KMS-11 (cell line): ENCODE results near the gene BCAM.

Source experiments
- H2AFZ ChIP-seq: fragments of 200-600 bp; sonication (generic); 2 replicates; pipeline ENCODE4 v1.6.1; 2016; ENCODE audit warnings: antibody characterized with exemption, mixed run types, low read depth
- H3K27ac ChIP-seq: fragments of 200-600 bp; sonication (generic); 2 replicates; pipeline ENCODE4 v1.6.1; 2016; ENCODE audit warnings: mild to moderate bottlenecking, mixed run types
- H3K27me3 ChIP-seq: fragments of 200-600 bp; sonication (generic); 2 replicates; pipeline ENCODE4 v1.6.1; 2017; ENCODE audit warnings: mild to moderate bottlenecking, low read depth, mixed run types, moderate library complexity; ENCODE audit not compliant: insufficient read depth
- H3K36me3 ChIP-seq: fragments of 200-600 bp; sonication (generic); 2 replicates; pipeline ENCODE4 v1.6.1; 2017; ENCODE audit warnings: mild to moderate bottlenecking, mixed run types; ENCODE audit not compliant: insufficient read depth
- H3K4me1 ChIP-seq: fragments of 200-600 bp; sonication (generic); 2 replicates; pipeline ENCODE4 v1.6.1; 2016; ENCODE audit warnings: mild to moderate bottlenecking, low read depth, mixed run types; ENCODE audit not compliant: poor library complexity, severe bottlenecking
- H3K4me2 ChIP-seq: fragments of 200-600 bp; sonication (generic); 2 replicates; pipeline ENCODE4 v1.7.0; 2016; ENCODE audit warnings: mild to moderate bottlenecking, mixed run types
- H3K4me3 ChIP-seq: fragments of 200-600 bp; sonication (generic); IDR thresholded peaks from 2 replicates; pipeline ENCODE4 v1.6.1; 2017; ENCODE audit warnings: low read depth, low read length, mixed read lengths; ENCODE audit not compliant: insufficient read depth
- H3K79me2 ChIP-seq: fragments of 200-600 bp; sonication (generic); 2 replicates; pipeline ENCODE4 v1.6.1; 2016; ENCODE audit warnings: low read depth, mixed run types; ENCODE audit not compliant: insufficient read depth
- H3K9ac ChIP-seq: fragments of 200-600 bp; sonication (generic); 2 replicates; pipeline ENCODE4 v1.6.1; 2016; ENCODE audit warnings: mild to moderate bottlenecking, mixed run types
- H4K20me1 ChIP-seq: fragments of 200-600 bp; sonication (generic); 2 replicates; pipeline ENCODE4 v1.6.1; 2016; ENCODE audit warnings: mild to moderate bottlenecking, mixed run types; ENCODE audit not compliant: insufficient read depth
- TF ChIP-seq, protein P1 (sequence below): fragments of 200-600 bp; sonication (generic); conservative IDR thresholded peaks from 2 replicates; pipeline ENCODE4 v1.6.1; 2017; ENCODE audit warnings: low read depth, mild to moderate bottlenecking, antibody characterized with exemption, low read length, moderate library complexity, mixed read lengths

Gene BCAM

DNA sequence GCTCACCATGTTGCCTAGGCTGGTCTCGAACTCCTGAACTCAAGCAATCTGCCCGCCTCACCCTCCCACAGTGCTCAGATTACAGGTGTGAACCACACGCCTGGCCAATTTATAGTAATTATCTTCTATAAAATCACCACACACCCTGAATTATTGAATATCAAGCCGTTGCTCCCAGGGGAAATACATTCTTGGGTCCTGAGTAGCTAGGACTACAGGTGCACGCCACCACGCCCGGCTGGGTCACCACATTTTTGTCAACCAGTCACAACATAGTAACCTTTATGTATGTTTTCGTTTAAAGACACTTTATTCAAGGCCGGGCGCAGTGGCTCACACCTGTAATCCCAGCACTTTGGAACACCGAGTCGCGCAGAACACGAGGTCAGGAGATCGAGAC is 22.9 kb upstream of the BCAM start:
- H4K20me1 ChIP-seq = no peaks in the 10 kb centered on the region
- no peak overlapping the region for H3K9ac ChIP-seq
- TF ChIP-seq, protein P1, sequence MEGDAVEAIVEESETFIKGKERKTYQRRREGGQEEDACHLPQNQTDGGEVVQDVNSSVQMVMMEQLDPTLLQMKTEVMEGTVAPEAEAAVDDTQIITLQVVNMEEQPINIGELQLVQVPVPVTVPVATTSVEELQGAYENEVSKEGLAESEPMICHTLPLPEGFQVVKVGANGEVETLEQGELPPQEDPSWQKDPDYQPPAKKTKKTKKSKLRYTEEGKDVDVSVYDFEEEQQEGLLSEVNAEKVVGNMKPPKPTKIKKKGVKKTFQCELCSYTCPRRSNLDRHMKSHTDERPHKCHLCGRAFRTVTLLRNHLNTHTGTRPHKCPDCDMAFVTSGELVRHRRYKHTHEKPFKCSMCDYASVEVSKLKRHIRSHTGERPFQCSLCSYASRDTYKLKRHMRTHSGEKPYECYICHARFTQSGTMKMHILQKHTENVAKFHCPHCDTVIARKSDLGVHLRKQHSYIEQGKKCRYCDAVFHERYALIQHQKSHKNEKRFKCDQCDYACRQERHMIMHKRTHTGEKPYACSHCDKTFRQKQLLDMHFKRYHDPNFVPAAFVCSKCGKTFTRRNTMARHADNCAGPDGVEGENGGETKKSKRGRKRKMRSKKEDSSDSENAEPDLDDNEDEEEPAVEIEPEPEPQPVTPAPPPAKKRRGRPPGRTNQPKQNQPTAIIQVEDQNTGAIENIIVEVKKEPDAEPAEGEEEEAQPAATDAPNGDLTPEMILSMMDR = no peak
- no peak overlapping the region for H3K4me3 ChIP-seq
- no peaks in the 10 kb centered on the region for H3K79me2 ChIP-seq
- no peak overlapping the region for H2AFZ ChIP-seq
- peaks cover 3% of the 10 kb centered on the region for H3K4me1 ChIP-seq
- H3K27ac ChIP-seq = no peak overlapping the region
- no peak overlapping the region for H3K4me2 ChIP-seq
- no peaks in the 10 kb centered on the region for H3K36me3 ChIP-seq
- no peaks in the 10 kb centered on the region for H3K27me3 ChIP-seq

DNA sequence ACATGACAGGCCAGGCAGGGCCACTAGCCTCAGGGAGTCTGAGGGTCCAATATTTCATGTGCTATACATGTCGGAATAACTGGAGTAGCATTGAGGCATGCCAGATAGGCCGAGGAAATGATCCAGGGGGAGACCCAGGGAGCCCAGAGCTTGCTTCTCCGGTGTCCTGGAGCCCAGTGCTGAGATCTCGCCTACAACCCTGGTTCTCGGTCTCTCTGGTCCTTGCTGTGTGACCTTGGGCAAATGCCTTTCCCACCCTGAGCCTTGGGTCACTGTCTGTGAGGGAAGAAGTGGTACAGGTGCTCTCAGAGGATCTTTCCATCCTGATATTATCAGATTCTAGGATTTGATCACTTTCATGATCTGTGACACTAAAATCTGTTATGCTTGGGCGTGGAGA is 19.9 kb upstream of the BCAM start:
- H3K4me3 ChIP-seq = no peak overlapping the region
- H3K27ac ChIP-seq = no peak overlapping the region
- no peaks in the 10 kb centered on the region for H4K20me1 ChIP-seq
- no peaks in the 10 kb centered on the region for H3K36me3 ChIP-seq
- H3K79me2 ChIP-seq = no peaks in the 10 kb centered on the region
- no peak overlapping the region for H3K4me2 ChIP-seq
- H3K4me1 ChIP-seq = peaks cover 3% of the 10 kb centered on the region
- TF ChIP-seq, protein P1 = no peak
- no peaks in the 10 kb centered on the region for H3K27me3 ChIP-seq
- H2AFZ ChIP-seq = no peak overlapping the region
- no peak overlapping the region for H3K9ac ChIP-seq

DNA sequence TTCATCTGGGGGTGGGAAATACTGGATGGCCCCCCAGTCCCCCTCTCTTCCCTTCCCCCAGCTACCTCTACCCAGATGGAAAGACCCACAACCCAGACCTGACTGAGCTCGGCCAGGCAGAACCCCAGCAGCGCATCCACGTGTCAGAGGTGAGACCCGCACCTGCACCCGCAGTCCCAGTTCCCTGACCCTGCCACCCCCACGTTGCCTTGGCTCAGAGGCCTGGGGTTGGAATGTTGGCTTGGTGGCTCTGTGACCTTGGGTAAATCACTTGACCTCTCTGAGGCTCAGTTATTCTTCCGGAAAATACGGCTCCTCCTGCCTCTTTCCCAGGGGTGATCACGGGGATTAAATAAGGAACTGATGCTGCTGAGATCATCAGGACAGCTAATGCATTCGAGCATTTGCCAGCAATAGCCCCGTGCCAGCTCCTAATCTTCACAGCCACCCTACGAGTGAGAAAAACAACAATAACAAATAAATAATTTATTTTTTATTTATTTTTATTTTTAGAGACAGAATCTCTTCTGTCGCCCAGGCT is 18.9 kb upstream of the BCAM start:
- Histone ChIP-seq H2AFZ (no peak overlapping the region), H3K27ac (no peak overlapping the region), H3K4me2 (no peak overlapping the region), H3K36me3 (no peaks in the 10 kb centered on the region), H3K27me3 (no peaks in the 10 kb centered on the region), H3K79me2 (no peaks in the 10 kb centered on the region), H4K20me1 (no peaks in the 10 kb centered on the region), H3K4me3 (no peak overlapping the region), H3K9ac (no peak overlapping the region), H3K4me1 (no peaks in the 10 kb centered on the region)
- TF ChIP-seq, protein P1 = no peak

DNA sequence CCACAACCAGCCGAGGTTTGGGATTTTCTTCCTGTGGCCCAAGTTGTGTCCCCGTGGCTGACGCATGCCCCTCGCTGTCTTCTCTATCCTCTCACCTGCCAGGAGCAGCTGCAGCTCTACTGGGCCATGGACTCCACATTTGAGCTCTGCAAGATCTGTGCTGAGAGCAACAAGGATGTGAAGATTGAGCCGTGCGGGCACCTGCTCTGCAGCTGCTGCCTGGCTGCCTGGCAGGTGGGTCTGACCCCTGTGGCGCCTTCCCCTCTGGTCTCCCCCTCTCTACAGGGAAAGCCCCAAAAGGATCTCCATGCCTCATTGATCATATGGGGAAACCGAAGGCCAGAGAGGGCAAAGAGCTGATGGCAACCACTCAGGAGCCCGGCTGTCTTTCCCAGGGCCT is 16.6 kb upstream of the BCAM start:
- Histone ChIP-seq H3K9ac (no peak overlapping the region), H3K4me3 (no peak overlapping the region), H3K27me3 (no peaks in the 10 kb centered on the region), H3K27ac (no peak overlapping the region), H3K79me2 (no peaks in the 10 kb centered on the region), H3K36me3 (no peaks in the 10 kb centered on the region), H4K20me1 (no peaks in the 10 kb centered on the region), H3K4me1 (no peaks in the 10 kb centered on the region), H2AFZ (no peak overlapping the region), H3K4me2 (no peak overlapping the region)
- TF ChIP-seq, protein P1 = no peak
